Muscle of arm (tissue), 12 donors: ENCODE results near the gene ATE1. TPM values are rescaled to one million over a fixed set of nuclear protein-coding genes. Genes with fewer than 3 reads are reported as not detected.
A peak's percentile ranks its signal among the peaks of the same experiment; 100 is the strongest.

Source experiments
- DNase-seq: peaks from one replicate; pipeline ENCODE4 v3.0.0-alpha.2; 2013
- polyA plus RNA-seq, 12 donors: library from polyadenylated mRNA; unstranded; fragments of 120-200 nt; gene quantifications; one replicate each; pipeline ENCODE4 v1.2.1, GENCODE V29; 2013; ENCODE audit not compliant: insufficient read length in 12 of 12

The ATE1 gene
- polyA plus RNA-seq, 12 donors, result 16.9 to 28.3 (median 22.3) TPM; not detected in 1

DNA sequence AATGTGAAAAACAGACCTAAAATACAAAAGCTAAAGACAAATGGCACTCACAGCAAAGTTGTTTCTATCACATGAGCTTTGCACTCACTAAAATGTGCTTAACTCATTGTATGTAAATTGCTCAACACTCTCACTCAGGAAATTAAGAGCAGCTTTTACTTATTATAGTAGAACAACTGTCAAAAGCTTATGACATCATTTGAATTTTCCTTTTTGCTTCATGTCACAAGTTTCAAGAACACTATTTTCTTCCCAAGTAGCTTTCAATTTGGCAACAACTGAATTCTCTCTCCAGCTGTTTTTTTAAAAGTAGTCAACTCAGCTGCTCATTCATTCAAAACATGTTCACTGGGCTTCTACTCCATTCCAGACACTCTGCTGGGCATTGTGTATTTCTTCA, 46.9 kb downstream of the ATE1 start:
- peak; percentile 7 for DNase-seq

DNA sequence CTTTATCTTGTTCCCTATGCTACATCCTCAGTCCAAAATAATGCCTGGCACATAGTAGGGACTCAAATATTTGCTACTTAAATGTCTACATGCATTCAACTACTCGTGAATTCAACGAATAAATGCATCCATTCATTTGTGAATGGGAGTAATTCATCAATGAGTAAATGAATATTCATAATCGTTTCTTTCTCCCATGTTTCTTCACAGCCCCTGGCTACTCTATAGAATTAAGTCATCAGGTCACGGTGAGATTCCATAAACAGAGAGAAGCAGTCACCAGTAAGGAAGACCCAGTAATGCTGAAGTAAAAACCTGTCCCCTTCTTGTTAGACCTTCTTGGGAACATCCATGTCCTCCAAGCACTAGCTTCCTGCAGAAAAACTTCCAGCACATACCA, 48.4 kb downstream of the ATE1 start:
- no peak for DNase-seq

DNA sequence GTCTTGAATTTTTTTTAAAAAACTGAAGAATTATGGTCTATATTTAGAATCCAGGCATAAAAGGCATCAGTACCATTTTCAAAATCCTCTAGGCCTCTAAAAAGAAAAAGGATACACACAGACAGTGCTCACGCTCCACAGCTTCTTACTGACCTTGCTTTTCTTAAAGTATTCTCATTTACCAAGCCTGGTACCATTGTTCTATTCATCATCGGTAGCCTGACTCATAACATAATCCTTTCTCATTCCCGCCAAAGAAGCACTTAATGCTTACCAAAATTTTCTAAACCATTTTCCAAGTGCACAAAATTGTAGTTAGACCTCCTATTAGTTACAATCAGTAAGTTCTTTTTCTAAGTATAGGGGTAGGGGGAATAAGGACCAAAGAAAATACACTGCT, 54.6 kb downstream of the ATE1 start:
- DNase-seq, result no peak

- no peak for DNase-seq
Measured at GRCh38 chr10:121870413-121870812, 57.4 kb downstream of the ATE1 start.

GRCh38 chr10:121865554-121865953, 62.3 kb downstream of the ATE1 start:
- no peak for DNase-seq

GRCh38 chr10:121864653-121865052, 63.2 kb downstream of the ATE1 start:
- DNase-seq, result no peak

DNA sequence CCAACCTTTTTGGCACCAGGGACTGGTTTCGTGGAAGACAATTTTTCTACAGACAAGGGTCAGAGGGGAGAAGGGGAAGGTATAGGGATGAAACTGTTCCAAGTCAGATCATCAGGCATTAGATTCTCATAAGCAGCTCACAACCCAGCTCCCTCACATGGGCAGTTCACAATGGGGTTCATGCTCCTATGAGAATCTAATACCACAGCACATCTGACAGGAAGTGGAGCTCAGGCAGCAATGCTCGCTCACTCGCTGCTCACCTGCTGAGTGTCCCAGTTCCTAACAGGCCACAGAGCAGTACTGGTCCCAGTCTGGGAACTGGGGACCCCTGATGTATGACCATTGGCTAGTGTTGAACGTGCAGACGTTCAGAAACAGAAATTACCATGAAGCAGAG, 63.7 kb downstream of the ATE1 start:
- no peak for DNase-seq

DNA sequence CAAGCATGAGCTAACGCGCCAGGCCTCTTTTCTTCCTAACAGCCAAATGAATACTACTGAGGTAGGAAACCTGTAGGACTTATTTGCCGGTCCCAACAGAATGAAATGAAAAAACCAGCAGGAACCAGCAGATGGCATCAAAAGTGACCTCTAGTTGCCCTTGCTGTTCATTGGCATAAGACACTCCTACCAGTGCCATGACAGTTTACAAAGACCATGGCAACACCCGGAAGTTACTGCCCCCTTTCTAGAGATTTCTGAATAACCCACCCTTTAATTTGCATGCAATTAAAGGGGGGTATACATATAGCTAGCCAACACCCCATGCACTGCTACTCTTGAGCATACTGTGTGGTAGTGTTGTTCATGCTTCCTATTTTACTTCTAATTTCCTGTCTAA, 65.2 kb downstream of the ATE1 start:
- DNase-seq, result no peak

DNA sequence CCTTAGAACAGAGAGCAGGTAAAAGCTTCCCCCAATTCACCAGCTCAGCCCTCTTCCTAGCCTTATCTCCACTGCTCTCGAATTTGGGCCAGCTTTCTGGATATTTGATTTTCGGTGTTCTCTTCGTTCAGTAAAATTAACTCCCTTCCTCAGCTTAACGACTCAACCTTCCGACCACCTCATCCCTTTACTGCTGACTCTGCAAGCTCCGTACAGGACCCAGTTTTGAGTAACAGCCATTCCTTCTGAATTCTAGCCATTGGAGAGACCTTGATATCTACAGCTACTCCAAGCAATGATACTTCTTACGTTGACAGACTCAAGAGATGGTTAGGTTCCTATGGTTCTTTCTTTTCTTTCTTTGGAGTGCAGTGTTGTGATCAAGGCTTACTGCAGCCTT, 65.8 kb downstream of the ATE1 start:
- no peak for DNase-seq

DNA sequence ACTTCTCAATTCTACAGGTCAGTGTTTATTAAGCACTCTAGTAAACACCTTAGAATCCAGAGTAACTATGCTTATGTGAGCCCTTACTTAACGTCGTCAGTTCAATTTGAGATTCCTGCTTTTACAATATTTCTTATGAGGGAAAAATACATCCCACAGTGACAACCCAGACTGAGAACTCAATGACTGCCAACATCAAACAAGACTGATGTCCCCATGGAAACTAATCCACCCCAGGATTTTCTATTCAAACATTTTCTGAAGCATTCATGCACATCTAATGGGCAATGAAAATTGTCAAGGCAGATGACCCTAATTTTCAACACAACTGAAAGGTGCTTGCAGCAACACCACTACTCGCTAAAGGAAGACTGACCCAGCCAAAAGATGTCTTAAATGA, 67.0 kb downstream of the ATE1 start:
- DNase-seq, result no peak

DNA sequence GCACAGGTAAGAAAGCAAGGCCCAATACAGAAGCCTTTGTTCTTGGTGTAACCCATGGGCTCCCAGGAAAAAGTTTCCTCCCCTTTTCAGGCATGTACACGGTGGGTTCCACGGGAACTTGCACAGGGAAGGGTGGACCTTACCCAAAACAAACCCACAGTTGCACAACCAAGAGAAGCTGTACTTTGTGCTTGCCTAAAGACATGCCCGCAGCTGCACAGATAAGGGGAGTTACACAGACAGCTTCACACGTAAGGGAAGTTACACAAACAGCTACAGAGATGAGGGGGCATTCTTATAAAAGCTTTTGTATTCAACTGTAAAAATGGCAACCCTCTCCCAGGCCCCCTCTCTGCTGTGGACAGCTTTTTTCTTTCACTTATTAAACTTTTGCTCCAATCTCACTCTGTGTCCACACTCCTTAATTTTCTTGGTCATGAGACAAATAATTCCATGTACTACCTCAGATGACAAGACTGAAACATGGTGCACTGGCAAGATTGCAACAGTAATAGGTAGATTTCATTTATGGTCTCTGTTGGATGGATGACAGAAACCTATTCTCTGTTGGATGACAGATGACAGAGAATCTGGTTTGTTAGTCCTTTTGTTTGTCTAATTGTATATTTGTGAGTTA, 72.9 kb downstream of the ATE1 start:
- DNase-seq, result no peak

DNA sequence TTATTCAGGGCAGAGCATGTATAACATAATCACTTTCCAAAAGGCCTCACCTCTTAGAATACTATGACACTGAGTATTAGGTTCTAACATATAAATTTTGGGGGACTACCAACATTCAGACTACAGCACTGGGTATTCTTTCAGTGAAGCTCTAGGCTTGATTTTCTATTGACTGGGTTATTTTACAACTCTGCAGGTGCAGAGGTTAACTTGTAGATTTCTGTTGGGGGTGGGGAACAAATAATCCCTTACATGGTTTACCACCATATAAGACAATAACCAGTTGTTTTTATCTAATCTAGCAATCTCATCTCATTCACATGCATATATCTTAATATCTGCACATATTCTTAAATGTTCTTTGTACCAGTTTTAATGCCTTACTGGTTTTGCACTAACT, 73.9 kb downstream of the ATE1 start:
- no peak for DNase-seq

- DNase-seq, result no peak
Measured at GRCh38 chr10:121851786-121852185, 76.0 kb downstream of the ATE1 start.

DNA sequence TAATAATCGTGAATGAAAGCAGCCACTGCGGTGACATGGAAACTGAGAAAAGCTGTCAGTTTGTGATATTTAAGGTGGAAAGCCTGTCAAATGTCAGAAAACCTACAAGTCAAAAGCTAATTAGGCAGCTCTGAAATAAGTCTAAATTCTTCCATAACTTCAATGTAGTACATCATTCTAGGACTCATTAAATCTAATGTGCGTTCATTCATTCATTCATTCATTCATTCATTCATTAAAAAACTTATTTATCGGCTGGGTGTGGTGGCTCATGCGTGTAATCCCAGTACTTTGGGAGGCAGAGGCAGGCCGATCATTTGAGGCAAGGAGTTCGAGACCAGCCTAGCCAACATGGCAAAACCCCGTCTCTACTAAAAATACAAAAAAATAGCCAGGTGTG, 79.7 kb downstream of the ATE1 start:
- no peak for DNase-seq

GRCh38 chr10:121846555-121846954, 81.3 kb downstream of the ATE1 start:
- no peak for DNase-seq

- DNase-seq, result no peak
Measured at GRCh38 chr10:121845044-121845784, 82.6 kb downstream of the ATE1 start.

DNA sequence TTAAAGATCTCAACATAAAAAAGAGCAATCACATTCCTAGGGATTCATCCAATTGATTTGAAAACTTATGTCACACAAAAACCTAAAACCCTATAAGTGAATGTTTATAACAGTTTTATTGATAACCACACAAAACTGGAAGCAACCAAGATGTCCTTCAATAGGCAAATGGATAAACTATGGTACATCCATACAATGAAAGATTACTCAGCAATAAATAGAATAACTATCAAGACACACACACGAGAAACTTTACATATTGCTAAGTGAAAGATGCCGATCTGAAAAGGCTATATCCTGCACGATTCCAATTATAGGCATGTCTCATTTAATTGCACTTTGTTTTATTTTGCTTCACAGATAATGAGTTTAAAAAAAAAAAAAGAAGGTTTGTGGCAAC, 83.3 kb downstream of the ATE1 start:
- DNase-seq, result no peak

- no peak for DNase-seq
Measured at GRCh38 chr10:121843379-121843778, 84.5 kb downstream of the ATE1 start.

DNA sequence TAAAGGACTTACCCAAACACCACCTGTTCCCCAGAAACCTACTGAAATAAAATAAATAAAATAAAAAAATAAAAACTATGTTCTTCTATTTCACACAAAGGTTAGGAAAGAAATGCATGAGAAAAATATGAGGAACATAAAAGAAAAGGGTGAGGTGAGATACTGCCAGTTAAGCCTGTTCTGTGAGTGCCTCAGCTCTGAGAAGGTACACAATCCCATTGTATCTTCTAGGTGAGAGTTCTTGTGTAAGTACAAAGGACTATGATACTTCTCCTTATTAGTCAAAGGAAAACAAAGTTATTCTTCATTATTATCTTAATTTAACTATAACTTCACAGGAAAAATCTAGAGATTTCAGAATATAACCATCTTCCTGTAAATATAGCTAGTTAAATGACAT, 86.0 kb downstream of the ATE1 start:
- DNase-seq, result no peak

GRCh38 chr10:121838931-121839330, 88.9 kb downstream of the ATE1 start:
- DNase-seq, result no peak

GRCh38 chr10:121838149-121838548, 89.7 kb downstream of the ATE1 start:
- no peak for DNase-seq

DNA sequence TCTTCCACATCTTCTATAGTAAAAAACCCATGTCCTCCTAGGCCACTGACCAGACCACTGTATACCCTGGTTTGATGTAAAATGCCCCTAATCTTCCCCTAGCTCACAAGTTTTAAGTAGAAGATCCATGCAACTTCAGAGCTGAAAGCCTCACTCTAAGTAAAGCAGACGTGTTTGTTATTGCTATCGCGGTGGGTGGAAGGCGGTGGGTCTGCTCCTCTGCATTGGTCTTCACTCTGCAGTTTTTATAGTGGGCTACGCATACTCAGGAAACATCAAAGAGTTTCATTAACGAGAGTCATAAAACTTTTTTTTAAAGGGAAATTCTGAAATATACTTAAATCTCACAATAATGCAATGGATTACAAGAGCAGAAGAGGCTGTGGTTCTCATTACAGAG, 91.7 kb downstream of the ATE1 start:
- no peak for DNase-seq

DNA sequence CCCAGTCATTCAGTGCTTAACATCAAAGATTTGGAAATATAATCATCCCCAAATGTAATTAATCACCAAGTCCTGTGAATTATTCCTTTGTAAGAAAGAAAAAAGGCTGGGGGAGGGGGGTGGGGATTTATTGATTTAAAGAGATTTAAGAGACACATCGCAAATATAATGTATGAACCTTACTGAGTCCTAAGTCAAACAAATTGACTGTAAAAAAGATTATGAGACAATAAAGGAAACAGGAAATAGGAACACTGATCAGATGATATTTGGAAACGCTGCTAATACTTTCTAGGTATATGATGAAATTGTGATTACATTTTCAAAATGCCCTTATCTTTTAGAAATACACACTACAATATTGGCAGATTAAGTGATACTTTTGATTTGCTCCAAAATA, 92.5 kb downstream of the ATE1 start:
- no peak for DNase-seq

DNA sequence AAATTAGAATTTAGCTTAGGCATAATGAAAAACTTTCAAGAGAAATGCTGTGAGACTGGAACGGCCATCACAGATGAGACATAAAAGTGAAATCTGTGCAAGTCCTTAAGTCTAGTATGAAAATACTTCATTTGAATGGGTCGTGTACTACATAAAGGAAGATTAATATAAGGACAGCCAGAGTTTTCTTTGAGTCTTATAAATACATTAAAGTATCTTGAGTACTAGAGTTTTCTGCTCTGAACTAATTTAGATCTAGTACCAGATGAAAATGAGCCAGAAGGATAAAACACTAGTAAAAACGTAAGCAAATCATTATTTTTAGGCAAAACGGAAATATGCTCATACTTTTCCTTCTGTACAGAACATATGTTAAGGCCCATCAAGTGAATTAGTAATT, 93.1 kb downstream of the ATE1 start:
- DNase-seq, result no peak
